Daoy (cell line): ENCODE results near the gene RBMS2. TPM values are rescaled to one million over a fixed set of nuclear protein-coding genes. Genes with fewer than 3 reads are reported as not detected.
"Not testable (repeated sequence)": the region's sequence is repeated elsewhere in the genome, so short reads cannot be mapped to it uniquely, and the experiment has no call there.

Source experiments
- DNase-seq: peaks from one replicate; pipeline ENCODE4 v3.0.0-alpha.2; 2015; ENCODE audit warnings: low read depth
- total RNA-seq: library from RNA; depleted of rRNA; stranded (reverse); fragments of >200 nt; shearing (Covaris generic); gene quantifications from 2 replicates; pipeline ENCODE4 v1.2.3, GENCODE V29; 2014

The RBMS2 gene
- total RNA-seq, 1 experiment from 2014 or later: 7.8 TPM

GRCh38 chr12:56517854-56518253, 3.8 kb upstream of the RBMS2 start:
- DNase-seq: peak; percentile 30

DNA sequence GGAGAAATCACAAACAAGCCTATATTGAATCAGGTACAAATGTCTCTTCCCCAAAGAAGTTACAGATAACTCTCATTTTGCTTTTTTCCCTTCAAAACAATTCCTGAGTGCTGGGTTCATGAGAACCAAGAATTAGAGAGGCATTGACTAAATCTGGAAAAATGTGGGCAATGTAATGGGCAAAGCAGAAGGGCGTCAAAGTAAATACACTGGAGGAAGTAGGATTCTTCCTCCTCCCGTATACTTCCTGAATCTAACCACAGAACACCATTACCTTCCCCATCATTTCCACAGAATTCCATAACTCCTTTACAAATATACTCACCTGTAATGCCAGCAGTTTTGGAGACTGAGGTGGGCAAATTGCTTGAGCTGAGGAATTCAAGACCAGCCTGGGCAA, 3.0 kb upstream of the RBMS2 start:
- DNase-seq: peak; percentile 54

DNA sequence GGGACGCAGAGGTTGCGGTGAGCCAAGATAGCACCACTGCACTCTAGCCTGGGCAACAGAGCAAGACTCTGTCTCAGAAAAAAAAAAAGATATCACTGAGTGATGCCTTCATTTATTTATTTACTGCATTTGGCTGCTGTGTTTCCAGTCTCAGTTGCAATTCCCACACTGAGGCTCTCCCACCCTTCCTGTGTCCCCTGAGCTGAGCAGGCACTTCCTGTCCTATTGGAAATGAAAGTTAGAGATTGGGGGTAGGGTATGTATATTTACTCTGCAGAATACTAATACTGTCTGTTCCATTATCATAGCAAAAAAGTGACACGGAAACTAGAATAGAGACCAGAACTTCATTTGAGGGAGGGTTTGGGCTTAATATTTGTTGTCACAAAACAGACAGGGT, 1.6 kb upstream of the RBMS2 start:
- DNase-seq: peak; percentile 19

- DNase-seq: no peak
Observed at GRCh38 chr12:56520506-56520905, 1.1 kb upstream of the RBMS2 start.

GRCh38 chr12:56521209-56521589, 421 bp upstream of the RBMS2 start:
- DNase-seq: no peak

DNA sequence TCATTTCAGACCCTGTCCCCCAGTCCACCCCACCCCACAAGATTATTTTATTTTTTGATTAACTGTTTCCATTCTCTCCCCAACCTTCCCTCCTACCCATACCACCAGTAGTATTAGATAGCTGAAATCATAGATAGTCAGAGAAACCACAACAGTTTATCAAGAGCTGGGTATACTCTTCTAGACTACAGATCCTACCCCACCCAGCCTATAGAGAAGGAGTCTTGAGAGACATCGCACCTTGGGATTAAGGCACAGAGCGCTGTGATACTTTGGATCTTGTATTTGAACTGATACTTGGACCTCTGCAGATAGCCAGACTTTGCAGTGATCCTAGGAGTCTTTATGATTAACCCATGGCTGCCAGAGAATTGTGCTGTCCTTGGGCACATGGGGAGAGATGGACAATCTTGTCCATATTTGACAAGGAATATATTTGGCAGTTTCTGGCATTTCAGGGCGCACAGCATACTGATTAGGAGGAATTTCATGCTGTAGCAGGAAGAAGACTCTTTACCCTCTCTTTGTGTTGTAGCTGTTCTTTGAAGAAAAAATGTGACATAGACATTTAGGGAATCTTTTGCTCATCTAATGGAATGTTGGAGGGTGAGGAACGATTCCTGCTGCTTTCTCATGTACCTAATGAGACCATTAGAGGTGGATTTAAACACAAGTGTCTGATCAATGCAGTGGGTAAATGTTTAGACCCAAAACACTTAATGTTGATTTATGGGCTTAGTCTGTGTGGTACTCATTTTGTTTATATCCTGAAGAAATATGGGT, 982 bp downstream of the RBMS2 start:
- DNase-seq: peak; percentile 13

DNA sequence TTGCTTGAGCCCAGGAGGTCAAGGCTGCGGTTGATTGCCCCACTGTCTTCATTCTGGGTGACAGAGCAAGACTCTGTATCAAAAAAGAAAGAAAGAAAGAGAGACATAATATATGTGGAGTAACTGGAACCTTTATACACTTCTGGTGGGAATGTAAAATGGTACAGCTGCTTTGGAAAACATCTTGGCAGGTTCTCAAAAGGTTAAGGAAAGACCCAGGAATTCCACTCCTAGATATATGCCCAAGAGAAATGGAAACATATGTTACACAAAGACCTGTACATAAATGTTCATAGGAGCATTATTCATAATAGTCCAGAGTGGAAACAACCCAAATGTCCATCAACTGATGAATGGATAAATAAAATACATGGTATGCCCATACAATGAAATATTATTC, 7.2 kb downstream of the RBMS2 start:
- DNase-seq: no peak

- DNase-seq: no peak
Observed at GRCh38 chr12:56529656-56530055, 8.0 kb downstream of the RBMS2 start.

- no peak for DNase-seq
Observed at GRCh38 chr12:56530390-56531055, 8.9 kb downstream of the RBMS2 start.

GRCh38 chr12:56537546-56537945, 15.9 kb downstream of the RBMS2 start:
- DNase-seq: no peak

GRCh38 chr12:56541631-56542030, 20.0 kb downstream of the RBMS2 start:
- DNase-seq: no peak

- no peak for DNase-seq
Observed at GRCh38 chr12:56542164-56542563, 20.5 kb downstream of the RBMS2 start.

DNA sequence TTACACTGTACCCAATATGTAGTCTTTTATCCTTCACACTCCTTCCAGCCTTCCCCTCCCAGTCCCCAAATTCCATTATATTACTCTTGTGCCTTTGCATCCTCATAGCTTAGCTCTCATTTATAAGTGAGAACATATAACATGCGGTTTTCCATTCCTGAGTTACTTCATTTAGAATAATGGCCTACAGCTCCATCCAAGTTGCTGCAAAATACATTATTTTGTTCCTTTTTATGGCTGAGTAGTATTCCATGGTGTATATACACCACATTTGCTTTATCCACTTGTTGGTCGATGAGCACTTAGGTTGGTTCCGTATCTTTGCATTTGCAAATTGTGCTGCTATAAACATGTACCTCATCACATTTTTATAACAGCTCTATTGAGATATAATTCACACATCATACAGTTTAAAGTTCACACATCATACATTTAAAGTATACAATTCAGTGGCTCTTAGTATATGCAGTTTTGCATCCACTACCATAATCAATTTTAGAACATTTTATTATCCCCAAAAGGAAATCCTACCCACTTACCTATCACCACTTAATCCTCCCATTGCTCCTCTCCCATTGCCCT, 23.5 kb downstream of the RBMS2 start:
- no peak for DNase-seq

DNA sequence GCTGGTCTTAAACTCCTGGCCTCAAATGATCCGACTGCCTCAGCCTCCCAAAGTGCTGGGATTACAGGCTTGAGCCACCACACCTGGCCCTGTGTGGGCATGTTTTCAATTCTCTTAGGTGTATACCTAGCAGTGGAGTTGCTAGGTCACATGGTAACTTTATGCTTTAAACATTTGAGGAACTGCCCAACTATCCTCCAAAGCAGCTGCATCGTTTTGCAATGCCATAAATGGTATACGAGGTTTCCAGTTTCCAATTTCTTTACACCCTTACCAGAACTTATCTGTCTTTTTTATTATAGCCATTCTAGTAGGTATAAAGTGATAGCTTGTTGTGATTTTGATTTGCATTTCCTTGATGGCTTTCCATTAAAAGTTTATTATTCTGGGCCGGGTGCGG, 25.1 kb downstream of the RBMS2 start:
- no peak for DNase-seq

GRCh38 chr12:56551070-56551469, 29.4 kb downstream of the RBMS2 start:
- no peak for DNase-seq

DNA sequence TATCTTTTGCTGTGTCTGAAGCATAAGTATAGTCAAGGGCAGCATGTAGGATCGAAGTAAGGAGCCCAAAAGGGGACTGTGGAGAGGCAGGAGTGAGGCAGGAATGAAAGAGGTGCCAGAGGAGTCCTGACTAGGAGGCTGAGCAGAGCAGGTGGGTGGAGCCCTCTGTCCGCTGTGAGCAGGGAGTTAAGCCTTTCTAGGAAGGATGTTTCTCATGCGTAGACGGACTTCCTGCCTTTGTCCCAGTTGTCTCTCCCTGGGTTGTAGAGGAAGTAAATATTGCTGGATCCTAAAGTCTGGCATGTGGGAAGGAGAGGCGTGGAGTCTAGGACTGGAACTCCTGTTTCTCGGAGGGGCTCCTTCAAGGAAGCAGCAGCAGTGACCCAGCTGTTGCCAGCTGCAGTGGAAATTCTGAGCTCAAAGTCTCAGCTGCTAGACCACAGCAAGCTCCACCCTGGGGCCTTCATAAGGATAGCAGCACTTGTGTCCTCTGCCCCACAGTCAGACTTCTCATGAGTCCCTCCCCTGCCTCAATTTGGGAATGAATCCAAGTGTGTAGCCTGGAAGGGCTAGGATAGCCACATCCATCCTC, 44.0 kb downstream of the RBMS2 start:
- DNase-seq: peak; percentile 65

- DNase-seq: no peak
Observed at GRCh38 chr12:56568146-56568545, 46.5 kb downstream of the RBMS2 start.

GRCh38 chr12:56571121-56571520, 49.5 kb downstream of the RBMS2 start:
- no peak for DNase-seq

DNA sequence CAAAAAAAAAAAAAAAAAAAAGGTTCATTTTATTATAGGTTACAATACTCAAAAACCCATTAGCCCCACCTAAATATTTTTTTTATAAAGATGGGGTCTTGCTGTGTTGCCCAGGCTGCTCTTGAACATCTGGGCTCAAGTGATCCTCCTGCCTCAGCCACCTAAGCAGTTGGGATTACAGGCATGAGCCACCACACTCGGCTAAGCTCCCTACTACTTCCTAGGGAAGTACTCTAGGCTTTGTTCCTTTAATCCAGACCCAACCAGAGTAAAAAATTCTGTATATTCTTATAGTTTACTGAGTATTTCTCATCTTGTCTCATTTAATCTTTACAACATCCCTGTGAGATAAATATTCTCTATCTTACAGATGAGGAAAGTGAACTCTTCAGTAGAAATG, 50.7 kb downstream of the RBMS2 start:
- DNase-seq: no peak

- DNase-seq: no peak
Observed at GRCh38 chr12:56574210-56574609, 52.6 kb downstream of the RBMS2 start.

DNA sequence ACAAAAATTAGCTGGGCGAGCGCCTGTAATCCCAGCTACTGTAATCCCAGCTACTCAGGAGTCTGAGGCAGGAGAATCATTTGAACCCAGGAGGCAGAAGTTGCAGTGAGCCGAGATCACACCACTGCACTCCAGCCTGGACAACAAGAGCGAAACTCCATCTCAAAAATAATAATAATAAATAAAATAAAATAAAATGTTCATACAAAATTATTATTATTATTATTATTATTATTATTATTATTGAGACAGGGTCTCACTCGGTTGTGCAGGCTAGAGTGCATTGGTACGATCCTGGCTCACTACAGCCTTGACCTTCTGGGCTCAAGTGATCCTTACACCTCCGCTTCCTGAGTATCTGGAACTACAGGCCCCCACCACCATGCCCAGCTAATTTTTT, 55.6 kb downstream of the RBMS2 start:
- not testable (repeated sequence) for DNase-seq

- DNase-seq: no peak
Observed at GRCh38 chr12:56578983-56579546, 57.4 kb downstream of the RBMS2 start.
